Stimulated activated CD4-positive, alpha-beta T cell treated with anti-CD3 and anti-CD28 coated beads, TNF-alpha, amount 100 ng/mL, for 24 hours (primary cell): ENCODE data around the gene PTCH2.
"Not testable (repeated sequence)": the region's sequence is repeated elsewhere in the genome, so short reads cannot be mapped to it uniquely, and the experiment has no call there.

Experiments used
- DNase-seq, 3 experiments: peaks; one replicate each; pipeline ENCODE4 v3.0.0-alpha.2; 2020; ENCODE audit warnings: low read depth in 3 of 3

Gene PTCH2

DNA sequence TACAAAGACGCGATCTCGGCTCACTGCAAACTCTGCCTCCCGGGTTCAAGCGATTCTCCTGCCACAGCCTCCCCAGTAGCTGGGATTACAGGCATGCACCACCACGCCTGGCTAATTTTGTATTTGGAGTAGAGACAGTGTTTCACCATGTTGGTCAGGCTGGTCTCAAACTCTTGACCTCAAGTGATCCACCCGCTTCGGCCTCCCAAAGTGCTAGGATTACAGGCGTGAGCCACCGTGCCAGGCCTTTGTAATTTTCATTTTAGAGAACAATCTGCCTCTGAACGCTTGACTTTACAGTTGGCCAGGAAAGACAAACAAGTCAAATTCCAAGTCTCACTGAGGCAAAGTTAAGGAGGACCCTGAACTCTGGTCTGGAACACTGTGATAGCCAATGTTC is 4.8 kb downstream of the PTCH2 start:
- DNase-seq = not testable (repeated sequence)

DNA sequence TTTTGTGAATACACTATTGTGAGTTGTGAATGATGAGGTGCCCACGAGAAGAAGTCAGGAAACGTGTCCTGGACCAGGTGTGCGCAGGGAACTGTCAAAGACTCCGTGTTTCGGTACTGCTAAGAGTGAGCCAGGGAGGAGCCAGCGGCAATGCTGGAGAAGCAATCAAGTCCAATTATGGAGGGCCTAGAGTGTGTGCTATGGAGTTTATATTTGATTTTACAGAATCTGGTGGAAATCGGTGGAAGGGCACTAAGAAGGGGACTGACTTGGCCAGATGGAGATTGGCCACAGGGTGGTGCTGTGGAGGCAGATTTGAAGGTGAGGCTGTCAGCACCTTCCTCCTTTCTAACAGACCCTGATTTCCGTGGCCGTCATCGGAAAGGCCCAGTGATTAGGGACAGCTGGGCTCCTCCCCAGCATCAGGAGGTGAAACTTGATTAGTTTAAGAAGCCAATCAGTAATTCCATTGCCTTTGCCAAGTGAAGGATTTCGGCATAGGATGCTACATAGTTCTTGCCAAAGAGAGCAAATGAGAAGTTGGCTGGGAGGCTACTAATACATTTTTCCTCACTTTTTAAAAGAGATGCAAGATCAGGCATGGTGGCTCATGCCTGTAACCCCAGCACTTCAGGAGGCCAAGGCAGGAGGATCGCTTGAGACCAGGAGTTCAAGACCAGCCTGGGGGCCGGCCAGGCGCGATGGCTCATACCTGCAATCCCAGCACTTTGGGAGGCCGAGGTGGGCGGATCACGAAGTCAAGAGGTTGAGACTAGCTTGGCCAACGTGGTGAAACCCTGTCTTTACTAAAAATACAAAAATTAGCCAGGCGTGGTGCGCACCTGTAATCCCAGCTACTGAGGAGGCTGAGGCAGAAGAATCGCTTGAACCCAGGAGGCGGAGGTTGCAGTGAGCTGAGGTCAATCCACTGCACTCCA is 7.0 kb downstream of the PTCH2 start:
- DNase-seq = peak; percentile 68 to 90 (median 81)

DNA sequence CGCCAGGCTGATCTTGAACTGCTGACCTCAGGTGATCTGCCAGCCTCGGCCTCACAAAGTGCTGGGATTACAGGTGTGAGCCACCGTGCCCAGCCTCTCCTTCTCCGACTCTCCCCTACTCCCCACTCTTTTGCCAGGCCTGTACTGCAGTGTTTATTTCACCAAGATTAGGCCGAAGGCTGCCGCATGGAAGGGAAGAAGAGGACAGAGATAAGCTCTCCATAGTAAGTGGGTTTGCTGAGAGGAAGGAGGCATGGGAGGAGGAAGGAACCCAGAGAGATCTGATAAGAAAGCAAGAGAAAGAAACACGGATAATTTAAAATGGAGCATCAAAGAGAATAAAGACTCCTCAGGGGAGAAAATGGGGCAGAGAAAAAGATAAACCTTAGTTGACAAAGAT is 8.7 kb downstream of the PTCH2 start:
- DNase-seq = no peak

DNA sequence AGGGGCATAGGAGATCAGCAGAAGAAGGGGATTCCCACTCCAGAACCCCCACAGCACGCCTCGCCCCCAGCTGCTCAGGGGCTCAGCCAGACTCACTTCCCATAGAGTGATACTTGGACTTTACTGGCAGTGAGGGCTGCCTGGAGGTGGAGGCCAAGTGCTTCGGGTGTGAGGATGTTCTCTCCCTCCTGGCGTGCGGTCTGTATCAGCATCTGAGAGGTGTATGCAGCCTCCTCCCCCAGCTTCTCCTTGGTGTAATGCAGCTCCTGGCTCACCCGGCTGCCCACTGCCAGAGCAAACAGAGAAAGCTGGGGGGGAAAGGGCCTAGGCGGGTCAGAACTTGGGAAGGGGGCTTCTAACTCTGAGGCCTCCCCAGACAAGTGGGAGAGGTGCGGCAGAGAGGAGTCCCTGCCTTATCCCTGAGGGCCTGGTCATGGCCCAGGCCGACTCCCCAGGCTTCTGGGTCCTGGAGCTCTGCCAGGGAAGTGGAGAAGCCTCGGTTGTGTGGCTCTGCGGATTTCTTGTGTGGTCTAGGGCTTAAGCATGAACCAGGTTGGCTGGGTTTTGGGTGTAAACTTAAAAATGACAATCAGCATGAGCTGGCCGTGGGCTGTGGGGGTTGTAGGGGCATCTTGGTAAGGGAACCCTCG is 10.9 kb downstream of the PTCH2 start:
- DNase-seq = no peak

DNA sequence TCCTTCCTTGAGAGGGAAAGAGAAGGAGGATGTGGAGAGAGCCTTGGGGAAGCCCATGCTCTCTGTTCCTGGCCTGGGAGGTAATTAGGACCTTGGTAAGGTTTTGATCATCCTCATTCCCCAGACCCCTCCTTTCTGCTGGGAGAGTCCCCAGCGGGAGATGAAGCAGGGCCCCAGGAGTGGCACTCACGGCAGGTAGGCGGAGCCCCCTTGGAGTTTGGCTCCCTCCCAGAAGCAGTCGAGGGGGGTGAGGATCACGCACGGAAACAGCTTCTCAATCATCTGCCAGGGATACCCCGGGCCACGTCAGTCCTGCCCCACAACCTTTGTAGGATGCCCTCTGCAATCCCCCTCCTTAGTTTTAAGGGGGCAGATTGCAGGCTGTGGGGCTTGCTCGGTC is 11.5 kb downstream of the PTCH2 start:
- DNase-seq = no peak

DNA sequence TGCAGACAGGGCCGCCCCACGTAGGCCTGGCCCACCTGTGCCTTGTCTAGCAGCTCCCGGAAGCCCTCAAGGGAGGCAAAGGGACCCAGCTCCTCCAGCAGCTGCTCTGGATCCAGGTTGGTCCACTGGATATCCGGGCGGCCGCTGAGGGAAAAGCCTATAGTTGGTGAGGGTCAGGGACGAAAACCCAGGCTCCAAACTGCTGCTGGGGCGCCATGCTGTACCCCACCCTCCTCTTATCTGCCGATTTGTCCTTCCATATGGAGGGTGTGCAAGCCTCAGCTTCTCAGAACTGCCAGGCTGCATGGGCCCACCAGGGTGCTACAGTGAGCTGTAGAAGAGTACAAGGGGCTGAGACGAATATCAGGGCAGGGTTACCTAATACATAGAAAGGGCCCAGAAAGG is 12.2 kb downstream of the PTCH2 start:
- DNase-seq = no peak

DNA sequence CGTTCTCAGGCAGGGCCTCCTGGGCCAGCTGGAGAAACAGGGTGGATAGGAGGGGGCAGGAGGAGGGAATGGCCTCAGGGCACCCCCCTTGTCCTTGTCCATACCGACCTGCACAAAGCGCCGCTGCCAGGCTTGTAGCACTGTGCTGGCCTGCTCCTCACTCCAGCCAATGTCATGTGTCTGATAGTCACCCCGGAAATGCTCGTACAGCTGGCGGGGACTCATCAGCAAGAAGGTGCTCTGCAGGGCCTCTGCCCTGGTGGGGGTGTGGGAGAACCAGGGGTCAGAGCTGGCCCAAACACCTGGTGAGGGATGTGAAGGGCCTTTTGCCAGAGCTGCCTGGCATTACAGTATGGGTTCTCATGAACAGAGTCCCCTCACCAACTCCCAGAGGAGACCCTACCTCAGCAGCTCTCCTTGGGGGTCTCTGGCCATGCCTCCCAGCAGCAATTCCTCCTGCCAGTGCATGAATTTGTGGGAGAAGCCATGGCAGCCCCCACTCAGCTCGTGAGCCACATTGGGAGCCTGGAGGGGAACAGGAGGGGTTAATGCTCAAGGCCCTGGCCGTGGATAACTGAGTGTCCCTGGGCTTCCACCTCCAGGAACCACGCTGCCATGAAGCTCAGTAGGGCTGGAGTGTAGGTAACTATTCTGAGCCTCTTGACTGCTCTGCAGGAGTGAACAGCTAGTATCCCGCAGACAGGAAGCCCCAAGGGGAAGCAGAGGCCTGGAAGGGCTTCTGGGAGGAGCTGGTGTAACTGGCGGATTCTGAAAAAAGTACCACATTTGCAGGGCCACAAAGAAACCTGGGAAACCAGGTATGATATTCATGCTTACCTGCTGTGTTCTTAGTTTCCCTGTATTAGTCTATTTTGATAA is 13.3 kb downstream of the PTCH2 start:
- DNase-seq = no peak

DNA sequence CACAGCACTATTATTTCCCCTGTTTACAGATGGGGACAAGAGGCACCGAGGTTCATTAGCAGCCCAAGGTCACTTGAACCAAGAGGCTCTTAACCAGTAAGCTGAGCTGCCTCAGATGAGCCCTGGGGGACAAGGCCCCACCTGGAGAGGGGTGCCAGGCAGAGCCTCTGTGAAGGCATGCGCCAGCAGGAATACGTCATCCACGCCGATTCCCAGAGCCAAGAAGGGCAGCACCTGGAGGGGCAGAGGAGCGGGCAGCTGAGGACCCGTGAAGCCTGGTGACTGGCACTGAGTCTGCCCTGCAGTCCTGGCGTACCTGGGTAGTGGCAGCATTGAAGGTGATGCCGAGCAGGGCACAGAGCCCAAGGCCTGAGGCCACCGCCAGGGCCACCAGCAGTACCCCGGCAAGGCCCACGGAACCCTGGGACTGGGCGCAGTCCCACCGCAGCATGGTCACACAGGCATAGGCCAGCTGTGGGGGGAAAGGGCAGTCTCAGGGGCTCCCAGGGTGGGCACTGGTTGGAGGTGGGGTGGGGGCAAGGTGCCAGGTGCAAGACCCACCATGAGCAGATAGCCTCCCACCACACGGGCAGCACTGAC is 14.1 kb downstream of the PTCH2 start:
- DNase-seq = no peak

DNA sequence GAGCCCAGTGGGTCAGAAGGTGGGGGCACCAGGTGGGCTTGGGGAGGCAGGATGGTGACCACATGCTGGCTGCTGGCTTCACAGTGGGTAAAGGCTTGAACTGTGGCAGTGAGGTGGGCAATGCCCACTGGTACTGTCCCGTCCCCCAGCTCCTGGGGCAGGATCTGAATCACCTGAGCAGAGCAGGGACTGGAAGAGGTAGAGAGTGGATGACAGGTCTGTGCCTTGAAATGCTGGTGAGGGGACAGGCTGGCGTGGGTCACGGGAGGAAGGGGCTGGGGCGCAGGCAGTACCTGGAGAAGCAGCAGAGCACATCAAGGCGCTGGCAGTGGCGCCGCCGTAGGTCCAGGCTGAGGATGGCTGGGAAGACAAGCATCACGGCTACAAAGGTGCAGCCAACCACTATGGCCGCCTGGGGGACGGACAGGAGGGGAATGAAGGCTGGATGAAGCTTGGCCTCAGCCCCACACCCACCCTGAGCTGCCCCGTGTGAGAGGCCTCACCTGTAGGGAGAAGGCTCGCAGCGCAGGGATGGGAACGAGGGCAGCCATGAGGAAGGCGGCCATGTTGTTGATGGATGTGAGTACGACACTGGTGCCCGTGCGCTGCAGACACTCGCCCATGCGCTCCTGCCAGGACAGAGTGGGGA is 14.9 kb downstream of the PTCH2 start:
- DNase-seq = no peak

DNA sequence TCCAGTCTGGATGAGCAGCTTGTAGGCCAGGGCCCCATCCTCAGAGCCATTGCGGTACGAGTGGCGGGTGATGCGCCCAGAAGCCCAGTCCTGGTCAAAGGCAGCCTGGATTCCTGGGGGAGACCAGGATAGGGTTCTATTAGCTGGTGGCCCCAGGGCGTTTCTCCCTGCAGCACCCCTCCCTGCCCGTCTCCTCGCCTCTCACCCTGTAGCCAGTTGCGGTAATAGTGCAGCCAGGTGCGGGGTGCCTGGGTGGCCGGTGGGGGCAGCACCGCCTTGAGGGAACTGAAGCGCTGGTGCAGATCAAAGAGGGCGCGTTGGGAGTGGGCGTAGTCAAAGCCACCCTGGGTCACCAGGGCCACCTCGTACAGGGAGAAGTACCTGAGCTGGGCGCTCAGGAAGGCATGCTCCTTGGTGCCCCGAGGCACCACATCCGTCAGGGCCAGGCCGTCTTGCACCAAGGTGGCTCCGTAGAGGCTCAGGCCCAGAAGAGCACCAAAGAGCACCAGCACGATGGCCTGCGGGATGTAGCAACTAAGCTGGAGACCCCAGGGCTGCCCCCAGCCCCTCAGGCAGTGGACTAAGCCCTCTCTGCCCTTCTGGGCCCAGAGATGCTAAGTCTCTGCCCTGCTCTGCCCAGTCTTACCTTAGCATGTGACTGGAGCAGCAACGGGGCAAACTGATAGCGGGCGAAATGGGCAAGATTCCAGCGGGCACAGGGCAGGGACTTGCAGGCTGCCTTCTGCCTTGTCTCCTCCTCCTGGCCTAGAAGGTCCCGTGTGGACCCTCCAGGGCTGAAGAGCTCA is 15.7 kb downstream of the PTCH2 start:
- DNase-seq = no peak

DNA sequence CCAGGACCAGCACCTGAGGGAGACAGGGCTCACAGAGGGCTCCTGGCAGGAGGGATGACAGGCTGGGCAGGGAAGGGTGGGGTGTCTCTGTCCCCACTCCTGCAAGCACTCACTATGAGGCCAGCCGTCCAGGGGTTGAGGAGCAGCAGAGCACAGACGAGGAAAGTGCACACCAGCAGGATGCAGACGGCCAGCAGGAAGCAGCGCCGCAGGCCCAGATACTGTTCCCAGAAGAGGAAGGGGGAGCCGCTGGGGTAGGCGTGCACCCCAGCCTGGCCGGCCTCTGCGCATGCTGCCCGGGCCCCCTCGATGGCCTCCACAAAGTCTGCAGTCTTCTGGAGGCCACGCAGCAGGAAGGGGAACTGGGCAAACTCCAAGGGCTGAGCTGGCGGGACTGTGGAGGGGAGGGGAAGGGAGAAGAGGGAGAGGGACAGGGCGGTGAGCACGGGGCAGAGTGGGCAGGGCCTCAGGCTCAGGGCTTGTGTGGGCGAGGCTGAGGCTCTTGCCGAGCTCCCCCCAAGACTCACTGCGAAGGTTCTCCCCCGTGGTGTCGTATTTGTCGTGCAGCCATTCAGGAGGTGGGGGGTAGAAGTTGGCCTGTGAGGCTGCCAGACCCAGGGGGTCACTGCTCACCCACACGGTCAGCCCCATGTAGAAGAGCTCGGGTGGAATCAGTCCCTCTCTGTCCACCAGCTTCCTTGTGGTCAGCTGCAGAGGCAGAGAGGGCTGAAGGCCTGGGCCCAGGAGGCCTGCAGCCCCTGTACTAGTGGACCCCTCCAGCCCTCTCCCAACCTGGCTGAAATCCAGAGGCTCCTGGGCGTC is 16.5 kb downstream of the PTCH2 start:
- no peak for DNase-seq

DNA sequence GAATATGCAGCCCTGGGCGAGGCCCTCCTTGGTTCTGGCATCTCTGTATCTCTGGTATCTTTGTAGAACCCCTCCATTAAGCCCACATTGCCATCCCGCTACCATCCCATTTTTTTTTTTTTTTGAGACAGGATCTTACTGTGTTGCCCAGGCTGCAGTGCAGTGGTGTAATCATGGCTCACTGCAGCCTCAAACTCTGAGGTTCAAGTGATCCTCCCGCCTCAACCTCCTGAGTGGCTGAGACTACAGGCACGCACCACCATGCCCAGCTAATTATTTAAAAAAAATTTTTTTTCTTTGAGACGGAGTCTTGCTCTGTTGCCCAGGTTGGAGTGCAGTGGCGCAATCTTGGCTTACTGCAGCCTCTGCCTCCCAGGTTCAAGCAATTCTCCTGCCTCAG is 18.7 kb downstream of the PTCH2 start:
- DNase-seq = not testable (repeated sequence)

DNA sequence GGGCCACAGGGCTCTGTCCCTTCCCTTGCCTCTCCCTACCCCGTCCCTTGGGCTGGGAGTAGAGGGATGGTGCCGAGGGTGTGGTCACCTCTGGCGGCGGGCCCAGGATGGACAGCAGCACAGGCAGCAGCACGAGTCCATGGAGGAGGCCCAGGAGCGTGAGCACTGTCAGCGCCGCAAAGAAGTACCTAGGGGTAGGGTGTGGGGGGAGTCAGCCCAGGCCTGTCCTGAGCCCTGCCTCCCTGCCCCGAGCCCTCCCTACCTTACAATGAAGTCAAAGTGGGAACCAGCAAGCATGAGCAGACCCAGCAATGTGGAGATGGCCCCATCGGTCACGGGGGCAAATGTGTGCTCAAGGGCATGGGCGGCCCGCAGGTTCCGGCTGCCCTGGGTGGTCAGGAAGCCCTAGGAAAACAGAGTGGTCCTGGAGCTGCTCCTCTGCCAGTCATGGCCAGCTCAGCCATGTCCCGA is 20.0 kb downstream of the PTCH2 start:
- no peak for DNase-seq

DNA sequence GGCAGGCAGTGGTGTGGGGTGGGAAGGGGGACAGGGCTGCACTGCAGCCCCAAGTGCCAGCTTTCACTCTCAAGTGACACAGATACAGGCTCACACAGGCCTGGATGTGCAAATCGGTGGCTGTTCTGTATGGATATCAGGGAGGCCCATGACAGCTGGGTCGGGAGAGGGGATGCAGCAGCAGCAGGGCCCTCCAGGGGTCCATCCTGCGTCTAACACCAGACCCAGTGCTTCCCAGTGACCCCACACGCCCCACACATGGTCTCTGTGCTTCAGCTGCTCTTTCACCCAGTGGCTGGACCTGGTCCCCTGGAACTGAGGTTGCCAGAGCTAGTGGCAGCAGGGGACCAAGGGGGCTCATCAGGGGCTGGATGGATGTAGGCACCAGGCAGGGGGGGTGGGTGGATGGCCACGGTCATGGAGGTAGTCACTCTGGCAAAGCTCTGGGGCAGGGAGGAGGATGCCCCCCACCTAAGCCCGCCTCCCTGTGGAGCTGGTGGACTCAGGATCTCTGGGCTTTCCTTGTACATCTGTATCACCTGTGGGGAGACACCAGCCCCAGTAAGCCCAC is 20.8 kb downstream of the PTCH2 start:
- DNase-seq = no peak

DNA sequence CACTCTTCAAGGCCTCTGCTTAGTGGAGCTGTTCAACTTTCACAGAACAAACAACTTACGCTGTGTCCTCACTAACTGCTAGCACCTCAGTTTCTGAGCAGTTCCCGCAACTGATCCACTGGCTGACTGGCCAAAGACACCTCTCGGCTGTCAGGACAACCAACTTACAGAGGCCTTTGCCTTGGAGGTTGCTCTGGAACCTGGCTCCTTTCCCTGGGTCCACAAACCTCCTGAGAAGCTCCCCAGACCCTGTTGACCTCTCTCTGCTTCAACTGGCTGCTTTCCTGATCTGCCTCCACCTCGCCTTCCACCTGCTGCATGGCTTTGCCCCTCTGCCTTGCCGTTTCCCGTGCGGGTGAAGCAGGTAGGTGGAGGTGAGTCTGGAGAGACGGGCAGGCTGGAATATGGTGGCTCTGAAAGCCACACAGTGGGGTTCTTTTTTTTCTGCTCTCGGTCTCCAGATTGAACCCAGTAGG is 21.8 kb downstream of the PTCH2 start:
- DNase-seq = no peak

DNA sequence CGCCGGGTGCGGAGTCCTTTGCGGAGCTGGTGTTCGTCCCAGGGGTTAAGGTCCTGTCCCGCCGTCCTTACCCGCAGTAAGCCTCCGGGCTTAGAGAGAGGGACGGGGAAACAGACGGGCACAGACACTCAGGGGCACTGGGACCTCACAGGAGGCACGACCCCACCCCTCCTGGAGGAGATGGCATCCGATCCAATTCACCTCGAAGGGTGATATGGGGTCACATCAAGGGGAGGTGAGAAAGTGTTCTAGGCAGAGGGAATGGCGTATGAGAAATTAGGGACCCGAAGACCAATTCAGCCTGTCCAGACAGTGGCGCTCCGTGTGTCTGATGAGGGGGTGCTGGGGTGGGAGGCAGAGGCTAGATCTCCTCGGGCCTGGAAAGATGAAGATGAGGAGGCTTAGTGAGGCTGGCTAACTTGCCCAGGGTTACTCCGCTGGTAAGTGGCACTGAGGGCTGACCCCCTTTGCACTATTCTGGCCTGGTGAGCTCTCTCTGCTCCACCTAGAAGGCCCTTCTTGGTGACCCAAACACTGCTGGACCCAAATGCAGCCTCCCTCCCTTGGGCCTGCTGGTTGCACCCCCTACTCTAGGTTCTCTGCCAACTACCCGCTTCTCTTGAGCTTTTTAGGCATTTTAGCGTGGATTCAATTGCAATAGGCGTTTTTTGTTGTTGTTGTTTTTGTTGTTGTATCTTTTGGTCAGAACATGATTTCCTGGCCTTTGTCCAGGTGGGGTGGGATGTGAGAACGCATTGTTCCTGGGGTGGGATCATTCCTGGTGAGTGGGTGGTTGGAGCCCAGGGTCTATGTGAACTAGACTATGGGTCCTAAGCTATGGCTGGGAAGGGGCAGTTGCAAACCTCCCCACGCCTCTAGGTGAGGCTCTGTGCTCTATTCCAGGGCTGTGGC is 22.5 kb downstream of the PTCH2 start:
- DNase-seq = no peak

DNA sequence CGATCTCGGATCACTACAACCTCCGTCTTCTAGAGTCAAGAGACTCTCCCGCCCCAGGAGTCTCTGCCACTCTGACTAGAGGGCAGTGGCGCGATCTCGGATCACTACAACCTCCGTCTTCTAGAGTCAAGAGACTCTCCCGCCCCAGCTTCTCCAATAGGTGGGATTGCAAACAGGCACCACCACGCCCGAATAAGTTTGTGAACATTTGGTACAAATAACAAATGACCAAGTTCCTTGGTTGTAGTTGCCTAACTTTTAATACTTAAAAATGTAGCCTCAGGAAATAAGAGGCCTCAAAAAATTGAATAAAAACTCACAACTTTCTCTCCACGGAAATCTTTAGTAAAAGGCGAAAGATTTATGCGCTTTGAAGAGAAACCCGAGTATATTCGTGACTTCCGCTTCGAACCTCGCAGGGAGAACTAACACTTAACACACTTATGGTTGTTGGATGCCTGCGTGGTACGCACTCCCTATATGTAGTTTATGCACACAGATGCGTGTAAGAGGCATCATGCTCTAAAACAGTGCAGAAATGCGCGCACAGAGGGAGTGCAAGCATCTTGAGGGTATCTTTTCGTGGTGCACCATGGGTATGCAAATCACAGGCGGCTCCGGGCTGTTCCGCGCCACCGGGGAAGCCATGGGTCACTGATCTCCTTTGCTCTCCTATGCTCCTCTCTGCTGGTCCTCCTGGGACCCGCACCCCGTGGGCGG is 23.3 kb downstream of the PTCH2 start:
- DNase-seq = peak; percentile 69 to 84 (median 79)
